Measurements from ENCODE around the gene SREK1IP1.
"Not testable (repeated sequence)": the region's sequence is repeated elsewhere in the genome, so short reads cannot be mapped to it uniquely, and the experiment has no call there.

SREK1IP1 gene

GRCh38 chr5:64763948-64764503, 4.5 kb downstream of the SREK1IP1 start:
- DNase-seq: no peak

GRCh38 chr5:64759960-64760660, 8.4 kb downstream of the SREK1IP1 start:
- no peak for DNase-seq

- no peak for DNase-seq
Measured at GRCh38 chr5:64758901-64759300, 9.6 kb downstream of the SREK1IP1 start.

- no peak for DNase-seq
Measured at GRCh38 chr5:64754066-64754465, 14.4 kb downstream of the SREK1IP1 start.

- DNase-seq: no peak
Measured at GRCh38 chr5:64749385-64749784, 19.1 kb downstream of the SREK1IP1 start.

GRCh38 chr5:64746446-64746845, 22.0 kb downstream of the SREK1IP1 start:
- DNase-seq: no peak

- no peak for DNase-seq
Measured at GRCh38 chr5:64744914-64745313, 23.6 kb downstream of the SREK1IP1 start.

GRCh38 chr5:64742821-64743220, 25.7 kb downstream of the SREK1IP1 start:
- DNase-seq: no peak

- DNase-seq: no peak
Measured at GRCh38 chr5:64742411-64742810, 26.1 kb downstream of the SREK1IP1 start.

- DNase-seq: no peak
Measured at GRCh38 chr5:64727150-64727549, 41.3 kb downstream of the SREK1IP1 start.

- no peak for DNase-seq
Measured at GRCh38 chr5:64722588-64722987, 45.9 kb downstream of the SREK1IP1 start.

- not testable (repeated sequence) for DNase-seq
Measured at GRCh38 chr5:64714495-64714894, 54.0 kb downstream of the SREK1IP1 start.

- no peak for DNase-seq
Measured at GRCh38 chr5:64707191-64707590, 61.3 kb downstream of the SREK1IP1 start.

- DNase-seq: not testable (repeated sequence)
Measured at GRCh38 chr5:64706074-64706473, 62.4 kb downstream of the SREK1IP1 start.

GRCh38 chr5:64700765-64701164, 67.7 kb downstream of the SREK1IP1 start:
- DNase-seq: no peak

- not testable (repeated sequence) for DNase-seq
Measured at GRCh38 chr5:64696414-64696813, 72.1 kb downstream of the SREK1IP1 start.

GRCh38 chr5:64693636-64694035, 74.9 kb downstream of the SREK1IP1 start:
- DNase-seq: no peak

- DNase-seq: no peak
Measured at GRCh38 chr5:64691291-64691690, 77.2 kb downstream of the SREK1IP1 start.

- DNase-seq: no peak
Measured at GRCh38 chr5:64690417-64691151, 77.9 kb downstream of the SREK1IP1 start, which contains the start of gene SHISAL2B. SHISAL2B (plus strand) TSS chr5:64690503; CDS start chr5:64690624, 121 bp downstream.

- DNase-seq: no peak
Measured at GRCh38 chr5:64690104-64690416, 78.4 kb downstream of the SREK1IP1 start.

GRCh38 chr5:64688965-64689364, 79.5 kb downstream of the SREK1IP1 start:
- no peak for DNase-seq

GRCh38 chr5:64688391-64688790, 80.1 kb downstream of the SREK1IP1 start:
- DNase-seq: no peak

- DNase-seq: no peak
Measured at GRCh38 chr5:64685866-64686265, 82.6 kb downstream of the SREK1IP1 start.

GRCh38 chr5:64682608-64683007, 85.9 kb downstream of the SREK1IP1 start:
- no peak for DNase-seq

Data from NCI-H1436 (cell line).